Measurements from ENCODE around the gene ASZ1. TPM values are rescaled to one million over a fixed set of nuclear protein-coding genes. Genes with fewer than 3 reads are reported as not detected.

Gene ASZ1
- total and polyA plus RNA-seq, 9 donors = not detected

- no peaks in the 10 kb centered on the region for H3K36me3 ChIP-seq
- DNase-seq = no peak
- H3K27ac ChIP-seq = no peak overlapping the region
- H3K4me1 ChIP-seq (ENCODE audit: insufficient read depth) = no peaks in the 10 kb centered on the region
- intact Hi-C loops (cut with DNase I) = no loop called here
- TF ChIP-seq EP300 (IDR thresholded peaks at IDR 0.05) (no peak), POLR2A (IDR thresholded peaks at IDR 0.05) (no peak), CTCF (IDR thresholded peaks at IDR 0.05) (no peak)
- no peaks in the 10 kb centered on the region for H3K27me3 ChIP-seq
- no peak overlapping the region for H3K4me3 ChIP-seq
- H3K9me3 ChIP-seq = no peaks in the 10 kb centered on the region
- WGBS, 3 donors = 46 to 52% (median 49%) methylated on average over 3 of the region's 3 CpGs
These were observed 43.7 kb downstream of the ASZ1 start for GRCh38 chr7:117383483-117384189.

- whole genome bisulfite sequencing, 3 donors = 71 to 85% (median 83%) methylated on average over 2 of the region's 2 CpGs
These were observed 44.2 kb downstream of the ASZ1 start for GRCh38 chr7:117383046-117383445.

GRCh38 chr7:117381362-117381761 is 45.9 kb downstream of the ASZ1 start:
- no peaks in the 10 kb centered on the region for H3K9me3 ChIP-seq

More at GRCh38 chr7:117383046-117383445, 44.2 kb downstream of the ASZ1 start:
- TF ChIP-seq EP300 (IDR thresholded peaks at IDR 0.05) (no peak), POLR2A (IDR thresholded peaks at IDR 0.05) (no peak), CTCF (IDR thresholded peaks at IDR 0.05) (no peak)
- Histone ChIP-seq H3K27me3 (no peaks in the 10 kb centered on the region), H3K27ac (no peak overlapping the region), H3K4me1 (ENCODE audit: insufficient read depth) (no peaks in the 10 kb centered on the region), H3K4me3 (no peak overlapping the region), H3K36me3 (no peaks in the 10 kb centered on the region), H3K9me3 (no peaks in the 10 kb centered on the region)
- no peak for DNase-seq
- intact Hi-C loops (cut with DNase I) = no loop called here

GRCh38 chr7:117375380-117375779 is 51.9 kb downstream of the ASZ1 start:
- TF ChIP-seq CTCF (IDR thresholded peaks at IDR 0.05) (no peak), EP300 (IDR thresholded peaks at IDR 0.05) (no peak), POLR2A (IDR thresholded peaks at IDR 0.05) (no peak)
- Histone ChIP-seq H3K9me3 (no peaks in the 10 kb centered on the region), H3K4me1 (ENCODE audit: insufficient read depth) (no peaks in the 10 kb centered on the region), H3K27ac (no peak overlapping the region), H3K27me3 (no peaks in the 10 kb centered on the region), H3K36me3 (no peaks in the 10 kb centered on the region), H3K4me3 (no peak overlapping the region)
- intact Hi-C loops (cut with DNase I) = no loop called here
- WGBS, 3 donors = 69 to 77% (median 73%) methylated on average over 2 of the region's 2 CpGs
- DNase-seq = no peak

More at GRCh38 chr7:117381362-117381761, 45.9 kb downstream of the ASZ1 start:
- DNase-seq = no peak
- Histone ChIP-seq H3K4me1 (ENCODE audit: insufficient read depth) (no peaks in the 10 kb centered on the region), H3K36me3 (no peaks in the 10 kb centered on the region), H3K27ac (no peak overlapping the region), H3K27me3 (no peaks in the 10 kb centered on the region), H3K4me3 (no peak overlapping the region)
- intact Hi-C loops (cut with DNase I) = no loop called here
- TF ChIP-seq CTCF (IDR thresholded peaks at IDR 0.05) (no peak), POLR2A (IDR thresholded peaks at IDR 0.05) (no peak), EP300 (IDR thresholded peaks at IDR 0.05) (no peak)
